Jurkat, Clone E6-1 (cell line): ENCODE data around the gene TRMT44.

Experiments
- DNase-seq: peaks from one replicate; pipeline ENCODE4 v3.0.0-alpha.2; 2011; ENCODE audit warnings: low read depth, low spot score
- H3K4me3 ChIP-seq: 2 replicates; pipeline ENCODE4 v1.5.1; 2011; ENCODE audit warnings: mild to moderate bottlenecking, low read length, control low read depth, moderate library complexity

TRMT44 gene

DNA sequence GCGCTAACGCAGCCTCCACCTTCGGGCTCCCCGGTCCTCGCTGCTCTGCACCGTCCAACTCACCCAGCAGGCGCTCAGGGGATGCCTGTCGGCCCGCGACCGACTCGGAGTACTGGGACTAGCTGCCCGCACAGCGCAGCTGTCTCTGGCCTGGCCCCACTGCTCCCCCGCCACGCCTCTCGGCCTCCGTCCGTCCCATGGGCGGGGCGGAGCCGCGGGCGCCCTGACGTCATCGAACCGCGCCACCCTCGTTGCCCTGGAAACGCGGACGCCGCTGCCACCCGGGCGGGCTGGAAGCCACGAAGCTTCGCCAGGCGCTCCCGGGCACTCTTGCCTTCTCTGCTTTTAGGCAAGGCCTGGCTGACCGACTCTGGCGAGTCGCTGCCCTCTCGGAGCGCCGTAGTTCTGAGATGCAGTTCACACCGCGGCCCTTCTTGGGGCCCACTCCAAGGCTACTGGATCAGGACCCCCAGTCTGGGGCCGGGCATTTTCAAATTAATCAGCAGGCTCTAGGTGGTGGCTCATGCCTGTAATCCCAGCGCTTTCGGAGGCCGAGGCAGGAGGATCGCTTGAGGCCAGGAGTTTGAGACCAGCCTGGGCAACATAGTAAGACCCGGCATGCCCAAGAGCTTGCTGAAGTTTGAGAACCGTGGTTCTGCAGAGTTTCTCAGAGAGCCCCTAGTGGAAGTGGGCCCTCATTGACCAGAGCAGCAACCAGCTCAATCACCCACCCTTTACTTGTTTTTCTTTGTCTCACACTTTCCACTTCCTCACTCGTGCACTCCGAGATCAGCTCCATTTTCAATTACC lies 12.1 kb upstream of the TRMT44 start:
- peak; percentile 62 for DNase-seq
- H3K4me3 ChIP-seq: peak overlapping the region; percentile 81

DNA sequence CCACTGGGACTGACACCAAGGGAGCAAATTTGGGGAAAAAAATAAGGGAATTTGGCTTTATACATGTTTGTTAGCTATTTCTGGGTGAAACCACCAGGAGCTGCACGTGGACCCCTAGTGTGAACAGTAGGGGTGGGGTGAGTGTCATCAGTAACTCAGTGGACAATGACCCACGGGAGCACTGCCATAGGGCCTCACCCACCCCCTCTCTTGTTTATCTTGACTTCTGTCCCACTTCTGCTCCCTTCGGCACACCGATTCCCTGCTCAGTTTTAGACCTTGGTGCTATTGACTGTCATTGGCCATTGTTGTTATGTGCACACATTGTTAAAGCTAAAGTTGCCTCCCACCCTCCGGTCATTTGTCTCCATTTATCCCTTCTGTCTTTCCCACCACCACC lies 9.0 kb upstream of the TRMT44 start:
- H3K4me3 ChIP-seq: no peak overlapping the region
- no peak for DNase-seq

DNA sequence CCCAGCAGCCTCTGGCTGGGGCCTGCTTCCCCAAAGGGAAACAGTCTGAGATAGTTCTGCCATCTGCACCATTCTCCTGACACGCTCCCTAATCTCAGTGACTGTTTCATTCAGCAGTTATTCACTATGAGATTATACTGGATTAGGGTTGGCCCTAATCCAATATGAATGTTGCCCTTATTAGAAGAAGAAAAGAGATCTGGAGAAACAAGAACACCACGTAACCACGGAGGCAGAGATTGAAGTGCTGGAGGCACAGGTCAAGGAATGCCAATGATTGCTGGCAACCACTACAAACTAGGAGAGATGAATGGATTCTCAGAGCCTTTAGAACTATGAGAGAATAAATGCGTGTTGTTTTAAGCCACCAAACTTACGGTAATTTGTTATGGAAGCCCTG lies 7.4 kb upstream of the TRMT44 start:
- H3K4me3 ChIP-seq: no peak overlapping the region
- no peak for DNase-seq

DNA sequence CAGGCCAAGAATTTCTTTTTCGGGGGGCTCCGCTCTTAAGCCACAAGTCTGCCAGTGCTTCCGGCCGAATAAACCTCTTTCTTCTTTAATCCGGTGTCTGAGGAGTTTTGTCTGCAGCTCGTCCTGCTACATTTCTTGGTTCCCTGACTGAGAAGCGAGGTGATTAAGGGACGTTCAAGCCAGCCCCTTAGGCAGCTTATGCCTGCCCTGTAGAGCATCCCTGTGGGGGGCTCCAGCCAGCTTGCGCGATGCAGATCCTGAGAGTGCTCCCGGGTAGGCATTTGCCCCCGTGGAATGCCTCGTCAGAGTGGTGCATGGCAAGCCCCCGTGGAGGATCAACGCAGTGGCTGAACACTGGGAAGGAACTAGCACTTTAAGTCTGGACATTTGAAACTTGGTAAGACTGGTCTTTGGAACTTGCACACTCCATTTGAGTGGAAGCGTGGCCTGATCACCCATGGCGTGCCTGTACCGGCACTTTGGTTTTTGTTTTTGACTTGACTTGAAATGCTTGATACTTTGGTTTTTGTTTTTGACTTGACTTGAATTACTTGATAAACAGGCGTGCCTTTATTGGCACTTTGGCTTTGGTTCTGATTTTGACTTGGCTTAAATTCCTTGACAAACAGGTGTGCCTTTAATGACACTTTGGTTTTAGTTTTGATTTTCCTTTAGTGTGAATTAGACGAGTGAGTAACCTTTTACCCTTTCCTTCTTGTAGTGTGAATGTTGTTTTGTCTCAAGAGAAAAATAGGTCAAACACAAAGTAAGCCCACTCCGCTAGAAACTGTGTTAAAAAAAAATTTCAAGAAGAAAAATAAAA lies 6.1 kb upstream of the TRMT44 start:
- no peak overlapping the region for H3K4me3 ChIP-seq

DNA sequence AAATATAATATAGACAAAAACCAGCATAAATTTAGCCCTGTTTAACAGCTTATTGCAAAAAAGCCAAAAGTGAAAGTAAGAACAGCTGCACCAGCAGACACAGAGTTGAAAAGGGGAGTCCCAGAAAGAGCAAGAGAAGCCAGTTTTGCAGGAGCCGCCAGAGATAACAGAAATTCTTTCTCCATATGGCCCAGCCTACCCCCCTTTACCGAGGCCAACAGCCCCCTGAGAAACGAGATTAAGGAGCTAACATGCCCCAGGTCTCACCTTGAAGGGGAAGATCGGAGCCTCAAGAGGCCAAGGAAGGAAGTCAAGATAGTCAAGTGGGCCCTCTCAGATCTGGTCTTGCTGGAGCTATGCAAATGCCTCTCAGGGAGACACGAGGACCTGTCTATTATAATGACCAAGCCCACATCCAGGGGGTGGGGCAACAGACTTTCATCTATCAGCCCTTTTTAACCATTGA lies 4.9 kb upstream of the TRMT44 start:
- peak; percentile 34 for DNase-seq
- H3K4me3 ChIP-seq: peak overlapping the region; percentile 48

More for the DNA sequence above, 6.1 kb upstream of the TRMT44 start:
- no peak for DNase-seq

DNA sequence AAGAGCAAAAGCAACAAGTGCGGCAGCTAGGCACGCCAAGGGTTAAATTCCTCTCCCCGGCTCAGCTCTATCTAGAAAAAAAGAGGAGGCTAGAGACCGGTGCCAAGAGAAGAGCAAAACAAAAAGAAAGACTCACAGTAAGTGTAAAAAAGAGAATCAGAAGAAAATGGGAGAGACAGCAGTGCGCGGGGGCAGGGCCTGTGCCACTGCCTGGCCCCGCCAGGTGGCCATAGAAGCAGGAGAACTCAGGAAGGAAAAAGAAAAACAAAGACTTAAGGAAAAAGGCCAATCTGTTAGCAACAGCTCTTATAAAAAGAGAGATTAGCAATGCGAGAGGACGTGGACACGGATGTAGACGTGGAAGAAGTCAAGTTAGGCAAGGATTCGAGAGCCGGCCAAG lies 3.3 kb upstream of the TRMT44 start:
- no peak overlapping the region for H3K4me3 ChIP-seq
- no peak for DNase-seq

DNA sequence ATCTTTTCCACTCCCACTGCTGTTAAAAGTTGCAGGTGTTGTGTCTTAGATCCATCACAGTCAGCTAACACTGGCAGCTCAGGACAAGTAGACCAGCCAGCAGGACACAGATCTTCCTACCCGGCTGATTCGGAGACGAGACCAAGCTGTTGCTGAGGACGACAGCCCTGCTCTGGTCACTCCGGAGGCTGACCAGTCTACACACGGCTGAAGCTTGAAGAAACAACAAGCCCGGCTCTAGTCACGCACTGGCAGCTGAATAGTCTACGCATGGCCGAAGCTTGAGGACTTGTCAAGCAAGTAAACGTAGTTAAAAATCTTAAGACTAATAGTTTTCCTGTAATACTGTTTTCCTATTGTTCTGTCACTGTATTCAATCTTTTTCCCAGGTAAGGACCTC lies 1.8 kb upstream of the TRMT44 start:
- DNase-seq: no peak
- H3K4me3 ChIP-seq: no peak overlapping the region

DNA sequence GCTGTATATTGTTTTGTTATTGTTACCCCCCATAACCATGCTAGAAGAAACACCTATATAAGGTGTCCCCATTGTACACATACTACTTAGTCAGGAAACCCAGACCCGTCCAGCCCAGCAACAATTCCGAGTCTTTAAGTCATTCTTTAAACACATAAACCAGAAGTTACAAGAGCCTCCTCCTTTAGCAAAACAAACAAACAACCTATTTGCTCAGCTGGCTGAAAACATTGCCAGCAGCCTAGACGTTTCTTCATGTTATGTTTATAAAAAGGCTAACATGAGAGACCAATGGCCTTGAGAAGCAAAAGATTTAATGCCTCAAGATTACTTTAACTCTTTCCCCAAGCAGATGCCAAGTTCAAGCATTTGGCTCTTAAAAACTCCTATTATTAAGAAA lies 1.4 kb upstream of the TRMT44 start:
- no peak overlapping the region for H3K4me3 ChIP-seq
- DNase-seq: no peak

DNA sequence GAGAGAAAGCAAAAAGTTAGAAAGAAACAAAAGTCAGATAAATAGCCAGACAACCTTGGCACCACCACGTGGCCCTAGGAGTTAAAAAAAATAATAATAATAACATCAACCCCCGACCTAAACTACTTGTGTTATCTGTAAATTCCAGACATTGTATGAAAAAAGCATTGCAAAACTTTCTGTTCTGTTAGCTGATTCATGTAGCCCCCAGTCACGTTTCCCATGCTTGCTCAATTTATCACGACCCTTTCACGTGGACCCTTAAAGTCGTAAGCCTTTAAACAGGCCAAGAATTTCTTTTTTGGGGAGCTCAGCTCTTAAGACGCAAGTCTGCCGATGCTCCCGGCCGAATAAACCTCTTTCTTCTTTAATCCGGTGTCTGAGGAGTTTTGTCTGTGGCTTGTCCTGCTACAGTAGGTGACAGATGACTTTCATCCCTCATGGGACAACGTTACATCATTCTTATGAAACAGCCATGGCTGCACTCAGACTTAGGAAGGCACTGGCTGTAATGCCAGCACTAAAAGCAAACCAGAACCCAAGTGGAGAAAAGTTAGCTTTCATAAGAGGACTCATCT lies 574 bp upstream of the TRMT44 start:
- no peak for DNase-seq
- H3K4me3 ChIP-seq: peak overlapping the region; percentile 98

DNA sequence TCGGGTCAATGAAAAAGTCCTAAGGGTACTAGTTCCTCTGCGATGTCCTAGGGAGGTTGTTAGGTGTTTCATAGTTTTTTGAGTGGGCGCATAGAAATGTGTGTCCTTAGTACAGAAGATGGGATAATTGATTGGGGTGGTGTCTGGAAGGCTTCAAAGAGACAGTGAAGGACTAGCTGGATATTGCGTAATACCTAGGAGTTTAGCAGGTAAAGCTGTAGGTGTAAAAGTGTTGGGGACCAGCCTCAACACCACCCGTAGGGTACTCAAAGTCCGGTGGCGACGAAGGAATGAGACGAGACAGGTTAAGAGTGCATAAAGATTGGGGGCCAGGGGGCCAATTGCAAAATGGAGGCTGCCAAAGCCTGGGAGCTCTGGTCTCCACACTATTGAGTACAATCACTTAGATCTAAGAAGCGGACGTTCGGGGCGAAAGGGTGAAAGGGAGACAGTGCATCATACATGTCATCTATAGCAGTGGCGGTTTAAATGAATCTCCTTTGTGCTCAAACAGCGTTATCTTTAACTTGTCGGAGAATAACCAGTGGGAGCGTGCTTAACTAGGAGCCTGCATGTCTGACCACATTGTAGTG lies 1.0 kb downstream of the TRMT44 start:
- peak overlapping the region; percentile 98 for H3K4me3 ChIP-seq
- no peak for DNase-seq

DNA sequence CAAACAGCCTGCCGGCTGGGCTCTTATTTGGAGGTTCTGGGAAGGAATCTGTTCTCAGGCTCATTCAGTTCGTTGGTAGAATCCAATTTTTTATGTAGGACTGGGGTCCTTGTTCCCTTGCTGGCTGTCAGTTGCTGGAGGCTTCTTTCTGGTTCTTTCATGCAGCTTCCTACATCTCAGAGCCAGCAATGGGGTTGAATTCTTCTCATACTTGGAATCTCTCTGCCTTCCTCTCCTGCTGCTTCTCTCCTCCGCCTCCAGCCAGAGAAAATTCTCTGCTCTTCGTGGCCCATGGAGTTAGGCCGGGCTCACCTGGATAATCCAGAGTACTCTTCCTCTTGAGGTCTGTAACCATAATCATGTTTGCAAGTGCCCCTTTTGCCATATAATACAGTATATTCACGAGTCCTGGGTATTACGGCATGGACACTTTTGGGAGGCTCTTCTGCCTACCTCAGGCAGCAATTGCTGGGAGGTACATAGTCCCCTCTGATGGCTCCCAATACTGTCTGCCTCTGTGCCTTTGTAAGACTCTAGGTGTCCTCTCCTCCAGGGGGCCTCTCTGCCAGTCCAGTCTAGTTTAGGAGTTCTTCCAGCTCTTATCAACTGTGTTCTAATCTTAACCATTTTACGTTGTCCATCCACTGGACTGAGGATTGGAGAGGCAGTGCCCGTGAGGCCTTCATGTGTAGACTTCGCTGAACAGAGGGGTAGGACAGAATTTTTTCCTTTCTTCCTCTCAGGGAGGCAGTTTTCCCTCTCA lies 2.2 kb downstream of the TRMT44 start:
- no peak for DNase-seq
- no peak overlapping the region; the same call in 1 of the 2 replicates for H3K4me3 ChIP-seq

DNA sequence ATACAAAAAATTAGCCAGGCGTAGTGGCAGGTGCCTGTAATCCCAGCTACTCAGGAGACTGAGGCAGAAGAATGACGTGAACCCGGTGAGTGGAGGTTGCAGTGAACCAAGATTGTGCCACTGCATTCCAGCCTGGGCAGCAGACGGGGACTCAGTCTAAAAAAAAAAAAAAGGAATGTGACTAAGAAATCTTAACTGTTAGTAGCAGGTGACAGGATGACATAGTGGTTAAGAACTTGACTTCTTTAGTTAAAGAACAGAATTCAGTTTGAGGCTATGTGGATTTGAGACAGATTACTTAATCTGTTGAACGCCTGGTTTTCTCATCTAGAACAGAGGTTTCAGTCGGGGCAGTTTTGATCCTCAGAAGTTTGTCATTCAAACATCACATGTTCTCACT lies 3.2 kb downstream of the TRMT44 start:
- DNase-seq: no peak

DNA sequence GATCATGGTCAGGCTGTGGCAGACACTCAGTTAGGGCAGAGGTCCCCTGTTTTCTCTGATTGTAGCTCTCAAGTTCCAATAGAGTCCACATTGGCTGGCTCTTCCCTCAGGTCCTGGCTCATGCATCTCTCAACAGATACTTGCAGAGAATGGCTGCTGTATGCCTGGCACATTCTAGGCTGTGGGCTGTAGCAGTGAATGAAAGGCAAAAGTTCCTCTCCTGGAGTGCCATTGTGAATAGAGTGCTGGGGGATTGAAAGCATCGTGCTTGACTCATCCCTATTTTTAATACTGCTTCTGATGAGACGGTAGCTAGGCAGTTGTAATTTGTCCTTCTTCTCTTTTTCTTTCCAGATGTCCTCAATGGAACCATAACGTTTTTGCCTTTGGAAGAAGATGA lies 5.5 kb downstream of the TRMT44 start:
- no peak for DNase-seq
- H3K4me3 ChIP-seq: no peak overlapping the region

More for the DNA sequence above, 3.2 kb downstream of the TRMT44 start:
- H3K4me3 ChIP-seq: no peak overlapping the region

DNA sequence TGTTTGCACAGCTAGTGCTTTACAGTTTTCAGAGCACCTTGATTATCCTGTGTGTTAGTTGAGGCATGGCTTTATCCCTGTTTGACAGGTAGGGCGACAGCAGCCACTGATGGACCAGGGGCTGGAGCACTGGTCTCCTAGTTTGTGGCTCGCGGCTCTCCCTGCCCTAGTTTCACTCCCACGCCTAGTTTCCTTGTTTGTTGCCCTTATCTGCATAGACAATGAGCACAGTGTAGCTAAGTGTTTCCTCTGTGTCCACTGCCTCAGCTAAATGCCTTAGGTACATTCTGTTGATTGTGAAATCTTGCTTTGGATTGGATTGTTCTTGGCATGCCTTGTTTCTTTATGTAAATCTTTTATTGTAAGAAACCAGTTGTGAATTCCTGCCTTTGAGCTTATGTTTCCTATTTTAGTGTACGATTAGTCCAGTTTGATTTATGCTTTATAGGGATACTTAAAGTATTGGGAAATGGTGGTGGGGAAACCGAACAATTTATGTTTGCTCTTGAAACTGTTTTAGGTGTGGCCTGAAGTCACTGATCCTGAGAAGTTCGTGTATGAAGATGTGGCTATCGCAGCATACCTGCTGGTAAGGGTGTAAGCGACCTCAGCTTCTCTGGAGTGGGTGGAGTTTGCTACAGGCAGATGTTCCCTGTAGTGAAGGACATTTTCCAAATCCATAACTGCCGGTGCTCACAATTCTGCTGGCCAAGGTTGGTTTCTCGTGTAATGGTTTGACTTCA lies 11.0 kb downstream of the TRMT44 start:
- H3K4me3 ChIP-seq: no peak overlapping the region

DNA sequence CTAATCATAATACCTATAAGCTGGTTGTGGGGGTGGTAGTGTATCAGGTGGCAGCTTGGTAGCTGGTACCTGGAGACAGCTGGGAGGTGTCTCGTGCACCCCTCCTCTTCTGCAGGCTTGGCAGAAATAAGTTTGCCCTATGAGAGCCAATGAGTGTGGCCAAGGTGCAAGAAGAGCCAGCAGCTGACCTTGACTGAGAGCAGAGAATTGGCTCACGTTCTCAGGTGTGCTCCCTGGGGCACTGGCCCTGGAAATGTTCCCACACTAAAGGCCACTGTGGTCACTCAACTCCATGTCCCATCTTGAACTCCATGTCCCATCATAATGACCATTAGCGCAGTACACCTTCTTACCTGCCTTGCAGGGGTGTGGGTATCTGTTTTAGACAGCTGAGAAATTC lies 13.4 kb downstream of the TRMT44 start:
- no peak for DNase-seq
- H3K4me3 ChIP-seq: no peak overlapping the region

More for the DNA sequence above, 11.0 kb downstream of the TRMT44 start:
- DNase-seq: no peak

DNA sequence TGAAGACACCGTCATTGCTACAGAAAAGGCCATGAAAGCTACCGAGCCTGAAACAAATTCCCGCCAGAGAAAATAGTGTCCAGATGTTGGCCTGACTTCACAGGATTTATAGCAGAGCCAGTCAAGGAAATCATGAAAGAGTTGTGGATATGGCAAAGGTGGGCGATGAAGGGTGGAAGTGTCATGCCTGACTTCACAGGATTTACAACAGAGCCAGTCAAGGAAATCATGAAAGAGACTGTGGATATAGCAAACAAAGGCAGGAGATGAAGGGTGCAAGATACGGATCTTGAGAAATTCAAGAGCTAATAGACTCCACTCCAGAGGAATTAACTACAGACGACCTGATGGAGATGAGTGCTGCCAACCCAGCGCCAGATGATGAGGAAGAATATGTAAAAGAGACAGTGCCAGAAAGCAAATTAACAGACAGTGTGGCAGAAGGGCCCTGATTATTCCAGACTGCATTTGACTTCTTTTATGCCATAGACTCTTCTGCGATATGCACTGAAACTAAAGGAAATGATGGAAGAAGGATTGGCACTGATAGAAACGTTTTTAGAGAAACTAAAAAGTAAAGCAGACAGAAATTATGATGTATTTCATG lies 17.2 kb downstream of the TRMT44 start:
- DNase-seq: no peak
- no peak overlapping the region for H3K4me3 ChIP-seq

DNA sequence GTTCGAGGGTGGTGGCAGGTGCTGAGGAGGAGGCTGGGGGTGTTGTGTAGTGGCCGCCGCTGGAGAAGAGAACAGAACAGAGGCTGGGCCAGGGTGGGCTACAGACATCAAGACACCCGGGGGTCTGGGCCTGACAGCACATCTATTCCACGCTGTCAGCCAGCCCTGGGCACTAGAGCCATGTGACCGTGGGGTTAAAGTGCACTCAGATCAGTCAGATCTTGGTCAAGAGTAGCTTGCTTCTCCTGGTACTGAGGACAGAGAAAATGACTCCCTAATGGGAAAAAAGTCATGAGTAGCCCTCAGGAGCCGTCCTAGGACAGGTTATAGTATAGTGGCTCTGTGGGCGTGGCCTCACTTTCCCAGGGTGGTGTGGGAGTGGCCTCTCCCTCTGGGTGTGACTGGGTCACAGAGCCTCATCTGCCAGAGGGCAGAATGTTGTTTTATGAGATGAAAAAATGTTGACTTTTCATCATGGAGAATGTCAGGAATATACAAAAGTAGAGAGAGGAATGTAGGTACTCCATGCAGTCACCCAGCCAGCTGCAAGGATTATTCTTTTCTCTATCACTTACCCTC lies 19.4 kb downstream of the TRMT44 start:
- no peak for DNase-seq
- no peak overlapping the region for H3K4me3 ChIP-seq

DNA sequence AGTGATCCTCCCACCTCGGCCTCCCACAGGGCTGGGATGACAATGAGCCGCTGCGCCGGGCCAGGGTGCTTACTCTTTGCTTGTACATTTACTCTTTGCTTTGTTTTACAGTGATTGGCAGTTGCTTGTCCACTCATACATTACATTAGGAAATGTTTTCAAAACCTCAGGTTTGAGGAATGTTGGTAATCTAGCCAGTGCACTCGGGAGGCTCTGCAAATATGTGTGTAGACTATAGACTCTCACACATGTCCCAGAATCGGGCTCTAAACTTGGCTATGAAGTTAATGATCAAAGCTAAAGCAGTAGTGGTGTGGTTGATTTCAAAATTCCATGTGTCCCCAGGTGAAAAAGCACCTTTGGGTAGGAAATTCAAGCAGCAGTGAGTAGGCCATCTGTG lies 20.5 kb downstream of the TRMT44 start:
- no peak overlapping the region for H3K4me3 ChIP-seq
- DNase-seq: no peak
